Measurements from ENCODE around the gene ELF4.

ELF4 gene

GRCh38 chrX:130130990-130131389, 20.7 kb upstream of the ELF4 start:
- H3K4me3 ChIP-seq (ENCODE audit: low read length in 2 of 2), result no peak overlapping the region
- no peaks in the 10 kb centered on the region for H3K9me3 ChIP-seq (ENCODE audit: control insufficient read depth in 2 of 2, low read length in 2 of 2)
- no peaks in the 10 kb centered on the region for H3K4me1 ChIP-seq (ENCODE audit: control insufficient read depth in 2 of 2, insufficient read depth in 2 of 2, low read length in 2 of 2)
- no peak overlapping the region for H3K27ac ChIP-seq (ENCODE audit: low read depth in 2 of 2, low read length in 2 of 2)
- peaks cover 25 to 29% of the 10 kb centered on the region in 2 donors for H3K36me3 ChIP-seq (ENCODE audit: control insufficient read depth in 2 of 2, insufficient read depth in 2 of 2, low read length in 2 of 2)
- H3K9ac ChIP-seq (ENCODE audit: low read depth in 1 of 2, low read length in 2 of 2), result no peak overlapping the region
- H3K27me3 ChIP-seq (ENCODE audit: control insufficient read depth in 2 of 2, insufficient read depth in 2 of 2, low read length in 2 of 2), result peaks cover 0 to 3% of the 10 kb centered on the region in 2 donors

GRCh38 chrX:130125091-130125874, 15.0 kb upstream of the ELF4 start:
- H3K36me3 ChIP-seq (ENCODE audit: control insufficient read depth in 2 of 2, insufficient read depth in 2 of 2, low read length in 2 of 2), result peaks cover 11 to 16% of the 10 kb centered on the region in 2 donors
- peaks cover 0 to under 1% of the 10 kb centered on the region in 2 donors for H3K4me1 ChIP-seq (ENCODE audit: control insufficient read depth in 2 of 2, insufficient read depth in 2 of 2, low read length in 2 of 2)
- H3K9ac ChIP-seq (ENCODE audit: low read depth in 1 of 2, low read length in 2 of 2), result no peak overlapping the region
- H3K4me3 ChIP-seq (ENCODE audit: low read length in 2 of 2), result no peak overlapping the region
- H3K27me3 ChIP-seq (ENCODE audit: control insufficient read depth in 2 of 2, insufficient read depth in 2 of 2, low read length in 2 of 2), result no peaks in the 10 kb centered on the region
- no peaks in the 10 kb centered on the region for H3K9me3 ChIP-seq (ENCODE audit: control insufficient read depth in 2 of 2, low read length in 2 of 2)
- peak overlapping the region; percentile 5 to 7 for H3K27ac ChIP-seq (ENCODE audit: low read depth in 2 of 2, low read length in 2 of 2)

GRCh38 chrX:130124577-130124976, 14.3 kb upstream of the ELF4 start:
- H3K36me3 ChIP-seq (ENCODE audit: control insufficient read depth in 2 of 2, insufficient read depth in 2 of 2, low read length in 2 of 2), result peaks cover 11 to 13% of the 10 kb centered on the region in 2 donors
- peaks cover 0 to 2% of the 10 kb centered on the region in 2 donors for H3K4me1 ChIP-seq (ENCODE audit: control insufficient read depth in 2 of 2, insufficient read depth in 2 of 2, low read length in 2 of 2)
- H3K9ac ChIP-seq (ENCODE audit: low read depth in 1 of 2, low read length in 2 of 2), result no peak overlapping the region
- H3K9me3 ChIP-seq (ENCODE audit: control insufficient read depth in 2 of 2, low read length in 2 of 2), result no peaks in the 10 kb centered on the region
- no peaks in the 10 kb centered on the region for H3K27me3 ChIP-seq (ENCODE audit: control insufficient read depth in 2 of 2, insufficient read depth in 2 of 2, low read length in 2 of 2)
- H3K4me3 ChIP-seq (ENCODE audit: low read length in 2 of 2), result no peak overlapping the region
- H3K27ac ChIP-seq (ENCODE audit: low read depth in 2 of 2, low read length in 2 of 2), result no peak overlapping the region

GRCh38 chrX:130121505-130121800, 11.2 kb upstream of the ELF4 start:
- peak overlapping the region in 1 of 2 donors; percentile 45 for H3K4me3 ChIP-seq (ENCODE audit: low read length in 2 of 2)
- no peaks in the 10 kb centered on the region for H3K27me3 ChIP-seq (ENCODE audit: control insufficient read depth in 2 of 2, insufficient read depth in 2 of 2, low read length in 2 of 2)
- H3K9ac ChIP-seq (ENCODE audit: low read depth in 1 of 2, low read length in 2 of 2), result peak overlapping the region in 1 of 2 donors; percentile 61
- peaks cover 0 to 2% of the 10 kb centered on the region in 2 donors for H3K4me1 ChIP-seq (ENCODE audit: control insufficient read depth in 2 of 2, insufficient read depth in 2 of 2, low read length in 2 of 2)
- peak overlapping the region in 1 of 2 donors; percentile 48 for H3K27ac ChIP-seq (ENCODE audit: low read depth in 2 of 2, low read length in 2 of 2)
- H3K9me3 ChIP-seq (ENCODE audit: control insufficient read depth in 2 of 2, low read length in 2 of 2), result no peaks in the 10 kb centered on the region
- no peaks in the 10 kb centered on the region for H3K36me3 ChIP-seq (ENCODE audit: control insufficient read depth in 2 of 2, insufficient read depth in 2 of 2, low read length in 2 of 2)

GRCh38 chrX:130120746-130121504, 10.6 kb upstream of the ELF4 start:
- H3K9ac ChIP-seq (ENCODE audit: low read depth in 1 of 2, low read length in 2 of 2), result peak overlapping the region in 1 of 2 donors; percentile 61
- H3K4me3 ChIP-seq (ENCODE audit: low read length in 2 of 2), result peak overlapping the region; percentile 45 to 54
- H3K27ac ChIP-seq (ENCODE audit: low read depth in 2 of 2, low read length in 2 of 2), result peak overlapping the region; percentile 48
- H3K36me3 ChIP-seq (ENCODE audit: control insufficient read depth in 2 of 2, insufficient read depth in 2 of 2, low read length in 2 of 2), result no peaks in the 10 kb centered on the region
- no peaks in the 10 kb centered on the region for H3K27me3 ChIP-seq (ENCODE audit: control insufficient read depth in 2 of 2, insufficient read depth in 2 of 2, low read length in 2 of 2)
- H3K4me1 ChIP-seq (ENCODE audit: control insufficient read depth in 2 of 2, insufficient read depth in 2 of 2, low read length in 2 of 2), result peaks cover 0 to 2% of the 10 kb centered on the region in 2 donors
- no peaks in the 10 kb centered on the region for H3K9me3 ChIP-seq (ENCODE audit: control insufficient read depth in 2 of 2, low read length in 2 of 2)

GRCh38 chrX:130120321-130120731, 10.0 kb upstream of the ELF4 start:
- H3K4me1 ChIP-seq (ENCODE audit: control insufficient read depth in 2 of 2, insufficient read depth in 2 of 2, low read length in 2 of 2), result peaks cover 0 to 2% of the 10 kb centered on the region in 2 donors
- peak overlapping the region in 1 of 2 donors; percentile 61 for H3K9ac ChIP-seq (ENCODE audit: low read depth in 1 of 2, low read length in 2 of 2)
- H3K27me3 ChIP-seq (ENCODE audit: control insufficient read depth in 2 of 2, insufficient read depth in 2 of 2, low read length in 2 of 2), result no peaks in the 10 kb centered on the region
- peak overlapping the region; percentile 45 to 54 for H3K4me3 ChIP-seq (ENCODE audit: low read length in 2 of 2)
- no peaks in the 10 kb centered on the region for H3K9me3 ChIP-seq (ENCODE audit: control insufficient read depth in 2 of 2, low read length in 2 of 2)
- peak overlapping the region; percentile 48 for H3K27ac ChIP-seq (ENCODE audit: low read depth in 2 of 2, low read length in 2 of 2)
- H3K36me3 ChIP-seq (ENCODE audit: control insufficient read depth in 2 of 2, insufficient read depth in 2 of 2, low read length in 2 of 2), result no peaks in the 10 kb centered on the region

GRCh38 chrX:130119312-130119898, 9.1 kb upstream of the ELF4 start:
- no peak overlapping the region for H3K4me3 ChIP-seq (ENCODE audit: low read length in 2 of 2)
- H3K36me3 ChIP-seq (ENCODE audit: control insufficient read depth in 2 of 2, insufficient read depth in 2 of 2, low read length in 2 of 2), result no peaks in the 10 kb centered on the region
- H3K4me1 ChIP-seq (ENCODE audit: control insufficient read depth in 2 of 2, insufficient read depth in 2 of 2, low read length in 2 of 2), result peaks cover 0 to 2% of the 10 kb centered on the region in 2 donors
- no peaks in the 10 kb centered on the region for H3K9me3 ChIP-seq (ENCODE audit: control insufficient read depth in 2 of 2, low read length in 2 of 2)
- H3K27ac ChIP-seq (ENCODE audit: low read depth in 2 of 2, low read length in 2 of 2), result no peak overlapping the region
- H3K27me3 ChIP-seq (ENCODE audit: control insufficient read depth in 2 of 2, insufficient read depth in 2 of 2, low read length in 2 of 2), result no peaks in the 10 kb centered on the region
- no peak overlapping the region for H3K9ac ChIP-seq (ENCODE audit: low read depth in 1 of 2, low read length in 2 of 2)

GRCh38 chrX:130118441-130119311, 8.4 kb upstream of the ELF4 start:
- Histone ChIP-seq H3K36me3 (ENCODE audit: control insufficient read depth in 2 of 2, insufficient read depth in 2 of 2, low read length in 2 of 2) (no peaks in the 10 kb centered on the region), H3K4me1 (ENCODE audit: control insufficient read depth in 2 of 2, insufficient read depth in 2 of 2, low read length in 2 of 2) (peaks cover 0 to 2% of the 10 kb centered on the region in 2 donors), H3K4me3 (ENCODE audit: low read length in 2 of 2) (no peak overlapping the region), H3K27ac (ENCODE audit: low read depth in 2 of 2, low read length in 2 of 2) (no peak overlapping the region), H3K27me3 (ENCODE audit: control insufficient read depth in 2 of 2, insufficient read depth in 2 of 2, low read length in 2 of 2) (no peaks in the 10 kb centered on the region), H3K9ac (ENCODE audit: low read depth in 1 of 2, low read length in 2 of 2) (no peak overlapping the region), H3K9me3 (ENCODE audit: control insufficient read depth in 2 of 2, low read length in 2 of 2) (no peaks in the 10 kb centered on the region)

GRCh38 chrX:130117166-130117565, 6.9 kb upstream of the ELF4 start:
- Histone ChIP-seq H3K4me1 (ENCODE audit: control insufficient read depth in 2 of 2, insufficient read depth in 2 of 2, low read length in 2 of 2) (peaks cover 0 to 2% of the 10 kb centered on the region in 2 donors), H3K9ac (ENCODE audit: low read depth in 1 of 2, low read length in 2 of 2) (no peak overlapping the region), H3K4me3 (ENCODE audit: low read length in 2 of 2) (no peak overlapping the region), H3K27me3 (ENCODE audit: control insufficient read depth in 2 of 2, insufficient read depth in 2 of 2, low read length in 2 of 2) (no peaks in the 10 kb centered on the region), H3K27ac (ENCODE audit: low read depth in 2 of 2, low read length in 2 of 2) (no peak overlapping the region), H3K9me3 (ENCODE audit: control insufficient read depth in 2 of 2, low read length in 2 of 2) (no peaks in the 10 kb centered on the region), H3K36me3 (ENCODE audit: control insufficient read depth in 2 of 2, insufficient read depth in 2 of 2, low read length in 2 of 2) (no peaks in the 10 kb centered on the region)
